ENCODE results near the gene DIAPH1.
"Not testable (repeated sequence)": the region's sequence is repeated elsewhere in the genome, so short reads cannot be mapped to it uniquely, and the experiment has no call there.

Gene DIAPH1

GRCh38 chr5:141609921-141610320, 8.9 kb downstream of the DIAPH1 start:
- DNase-seq = not testable (repeated sequence)

DNA sequence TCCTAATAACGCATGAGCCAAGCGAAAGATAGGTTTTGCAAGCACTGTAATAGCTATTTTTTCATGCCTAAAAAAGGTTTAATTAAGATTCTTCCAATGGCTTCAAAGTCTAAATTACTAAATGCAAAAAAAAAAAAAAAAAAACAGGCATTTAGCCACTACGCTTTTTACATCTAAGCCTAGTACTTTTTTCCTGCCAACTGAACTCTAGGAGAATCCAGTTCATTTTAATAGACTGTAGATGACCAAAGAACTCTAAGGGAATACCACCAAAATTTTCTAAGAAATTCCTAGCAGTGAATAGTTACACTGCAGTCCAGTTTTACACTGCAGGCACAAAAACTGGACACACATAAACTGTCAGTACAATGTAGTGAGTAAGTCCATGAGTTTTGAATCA, 9.8 kb downstream of the DIAPH1 start:
- no peak for DNase-seq

DNA sequence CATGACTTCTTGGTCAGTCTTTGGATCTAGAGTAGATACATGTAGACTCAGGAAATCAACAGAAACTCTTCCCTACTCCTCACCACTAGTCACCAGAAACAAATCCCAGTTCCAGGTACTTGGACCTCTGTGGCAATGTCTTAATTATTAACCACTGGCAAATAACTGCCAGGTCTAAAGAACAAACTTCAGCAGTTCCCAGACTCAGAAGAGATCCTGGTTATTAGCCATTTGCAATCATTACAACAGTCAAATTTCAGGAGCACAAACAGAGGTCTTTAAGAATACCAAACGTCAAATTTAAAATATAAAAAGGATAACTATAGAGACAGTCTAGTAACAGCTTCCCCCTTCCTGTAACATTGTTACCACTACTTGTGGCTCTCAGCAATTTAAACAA, 10.2 kb downstream of the DIAPH1 start:
- no peak for DNase-seq

DNA sequence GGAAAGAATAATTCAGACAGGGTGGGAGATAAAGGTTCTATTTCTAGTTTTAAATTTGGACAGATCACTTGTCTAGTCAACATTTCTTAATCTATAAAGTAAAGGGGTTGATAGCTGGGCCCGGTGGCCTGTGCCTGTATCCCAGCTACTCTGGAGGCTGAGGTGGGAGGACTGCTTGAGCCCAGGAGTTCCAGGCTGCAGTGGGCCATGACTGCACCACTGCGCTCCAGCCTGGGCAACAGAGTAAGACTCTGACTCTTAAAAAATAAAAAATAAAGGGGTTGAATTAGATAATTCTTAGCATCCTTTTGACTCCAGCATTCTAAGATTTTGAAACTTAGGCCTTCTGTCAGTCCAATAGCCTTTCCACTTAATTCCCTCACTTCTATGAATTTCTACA, 10.8 kb downstream of the DIAPH1 start:
- no peak for DNase-seq

DNA sequence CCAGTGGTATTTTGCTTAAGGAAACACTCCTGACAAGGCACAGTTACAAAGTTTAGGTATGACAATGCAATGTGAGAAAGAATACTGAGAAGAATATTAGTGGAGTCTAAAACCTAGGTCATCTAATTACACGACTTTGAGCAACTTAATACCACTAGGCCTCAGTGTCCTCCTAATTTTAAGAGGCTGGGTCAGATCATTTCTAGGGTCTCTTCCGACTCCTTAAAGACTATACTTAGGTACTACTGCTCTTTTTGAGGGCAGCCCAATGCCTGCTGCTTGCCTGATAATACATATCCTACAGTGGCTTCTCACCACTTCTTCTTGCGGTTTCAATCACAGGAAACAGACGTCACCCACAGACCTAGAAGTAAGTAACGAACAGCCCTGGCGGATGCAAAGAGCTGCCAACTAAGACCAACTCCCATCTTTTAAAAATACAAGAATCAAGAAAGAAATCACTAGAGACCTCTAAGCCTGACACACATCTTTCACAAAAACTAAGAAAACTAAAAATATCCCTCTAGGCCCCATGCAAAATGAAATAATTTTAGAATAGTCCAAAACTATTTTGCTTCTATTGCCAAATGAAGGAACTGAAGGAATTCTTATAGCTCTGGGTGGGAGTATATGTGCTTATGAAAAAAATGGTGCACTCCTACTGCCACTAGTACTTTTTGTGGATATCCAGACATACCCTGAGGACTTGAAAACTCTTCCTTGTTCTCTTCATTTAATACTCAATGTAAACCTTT, 13.1 kb downstream of the DIAPH1 start:
- DNase-seq = peak in 1 of 14 donors; percentile 14

DNA sequence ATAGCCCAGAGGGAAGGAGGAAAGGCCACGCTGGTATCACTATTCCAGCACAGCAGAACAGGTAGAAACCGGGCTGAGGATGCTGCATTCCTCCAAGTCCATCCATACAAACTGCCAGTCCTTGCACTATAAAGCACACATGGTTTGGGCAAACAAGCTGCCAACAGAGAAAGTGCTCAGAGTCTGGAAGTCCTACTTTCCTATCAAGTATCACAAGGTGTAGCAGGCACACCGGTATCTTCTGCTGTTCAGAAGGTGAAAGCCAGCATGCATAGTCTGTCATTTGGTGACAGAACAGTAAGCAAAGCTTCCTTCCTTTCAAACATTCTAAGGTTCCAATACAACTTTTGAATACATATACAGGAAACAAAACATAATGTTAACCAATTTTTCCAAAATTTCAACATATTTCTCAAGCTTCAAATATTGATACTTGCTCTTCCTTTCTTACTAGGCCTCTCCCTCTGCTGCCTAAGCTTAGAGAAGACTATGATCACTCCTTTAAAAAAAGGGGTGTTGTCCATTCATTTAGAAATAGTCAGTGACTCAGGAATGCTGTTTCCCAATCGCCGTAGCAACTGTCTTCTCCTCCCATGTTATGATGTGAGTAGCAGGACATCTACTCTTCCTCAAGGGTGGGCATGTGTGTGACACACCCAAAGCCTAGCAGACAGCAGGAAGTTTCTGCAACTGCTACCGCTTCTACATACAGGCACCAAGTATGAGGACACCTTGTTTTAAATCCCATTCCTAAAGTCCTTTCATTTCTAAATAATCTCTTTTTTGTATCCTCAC, 14.7 kb downstream of the DIAPH1 start:
- DNase-seq = no peak

GRCh38 chr5:141602606-141603005, 16.2 kb downstream of the DIAPH1 start:
- no peak for DNase-seq

DNA sequence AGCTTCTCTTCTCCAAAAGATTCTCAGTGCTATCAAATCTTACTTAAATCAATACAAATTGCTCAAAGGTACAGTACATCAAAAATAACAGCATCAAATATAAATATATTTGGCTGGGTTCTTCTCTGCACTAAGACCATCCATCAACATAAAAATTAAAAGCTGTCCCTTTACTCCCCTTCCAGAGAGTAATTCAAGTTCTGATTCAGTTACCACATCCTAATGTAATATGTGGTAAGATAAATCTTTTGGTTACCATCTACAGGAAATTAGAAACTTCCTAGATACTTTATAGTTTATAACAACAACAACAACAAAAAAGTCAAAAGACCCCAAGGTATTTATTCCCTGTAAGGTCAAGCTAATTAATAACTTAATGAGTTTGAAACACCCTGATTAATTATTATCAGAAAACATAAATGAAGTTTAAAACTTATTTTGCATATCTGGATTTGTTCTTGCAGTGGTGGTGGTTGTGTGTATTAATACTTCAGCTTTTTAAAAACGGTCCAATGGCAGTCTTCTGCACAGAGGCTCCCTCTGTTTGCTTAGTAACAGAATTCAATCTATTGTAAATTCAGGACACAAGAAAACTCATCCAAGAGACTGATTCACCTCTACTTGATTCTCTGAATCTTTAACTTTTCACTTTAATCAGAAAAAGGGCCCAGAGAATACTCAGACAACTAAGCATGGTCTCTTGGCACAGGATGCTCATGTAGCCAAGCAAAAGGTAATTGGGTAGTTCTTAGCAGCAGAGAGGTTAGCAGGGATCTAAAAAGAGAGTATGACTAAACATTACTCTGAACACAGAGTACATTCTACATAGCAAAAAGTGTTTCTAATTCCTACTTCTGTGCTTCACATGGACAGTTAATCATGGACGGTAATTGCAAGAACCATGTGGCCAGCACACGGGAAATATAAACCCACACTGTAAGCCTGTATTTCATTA, 20.1 kb downstream of the DIAPH1 start:
- no peak for DNase-seq

DNA sequence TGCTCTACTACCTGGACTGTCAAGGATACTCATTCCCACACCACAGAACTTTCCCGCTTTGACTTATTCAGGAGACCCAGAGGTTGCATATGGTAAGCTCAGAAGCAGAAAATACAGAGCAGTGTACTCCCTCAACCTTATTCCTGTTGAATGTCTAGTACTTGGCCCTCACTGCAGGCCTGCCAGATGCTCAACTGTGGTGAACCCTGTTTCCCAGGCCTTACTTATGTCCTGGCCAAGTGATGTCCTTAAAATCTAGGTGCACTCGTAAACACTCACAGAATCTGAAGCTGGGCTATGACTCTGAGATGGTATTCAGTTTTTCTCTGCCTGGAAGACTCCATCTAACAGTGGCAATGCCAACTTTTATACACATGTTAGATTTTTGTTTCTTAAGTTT, 21.0 kb downstream of the DIAPH1 start:
- DNase-seq = no peak

DNA sequence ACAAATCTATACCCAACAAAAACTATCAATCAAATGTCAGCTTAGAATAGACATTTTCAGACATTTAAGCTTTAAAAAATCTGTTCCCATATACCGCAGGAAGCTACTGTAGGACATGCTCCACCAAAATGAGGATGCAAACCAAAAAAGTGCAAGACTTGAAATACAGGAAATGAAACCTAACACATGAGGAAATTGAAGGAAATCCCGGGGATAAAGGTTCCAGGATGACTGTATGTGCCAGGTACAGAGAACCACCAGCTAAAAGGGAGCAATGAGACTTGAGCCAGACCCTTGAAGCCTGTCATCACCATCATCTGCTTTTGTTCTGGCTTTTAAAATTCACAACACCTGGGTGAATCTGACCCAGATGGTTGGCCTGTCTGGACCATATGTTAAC, 21.4 kb downstream of the DIAPH1 start:
- no peak for DNase-seq

- no peak for DNase-seq
Measured at GRCh38 chr5:141596867-141597266, 21.9 kb downstream of the DIAPH1 start.

- DNase-seq = no peak
Measured at GRCh38 chr5:141590127-141590526, 28.7 kb downstream of the DIAPH1 start.

DNA sequence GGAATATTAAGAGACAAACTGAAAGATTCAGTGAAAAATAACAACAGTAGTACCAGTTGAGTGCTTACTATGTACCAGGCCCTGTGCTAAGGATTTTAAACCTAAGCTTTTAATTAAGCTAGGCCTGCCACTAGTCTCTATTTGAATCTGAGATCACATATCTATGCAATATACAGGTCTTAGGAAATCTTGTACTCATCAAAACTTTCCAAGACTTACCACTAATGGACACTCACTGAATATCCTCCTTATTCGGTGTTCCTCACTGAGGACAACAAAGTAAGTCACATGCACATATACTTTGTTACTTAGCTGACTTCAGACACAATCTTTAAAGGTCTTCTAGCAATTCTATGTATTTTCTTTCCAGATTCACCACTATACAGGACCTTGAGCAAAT, 32.6 kb downstream of the DIAPH1 start:
- DNase-seq = no peak

- DNase-seq = no peak
Measured at GRCh38 chr5:141585594-141585993, 33.2 kb downstream of the DIAPH1 start.

DNA sequence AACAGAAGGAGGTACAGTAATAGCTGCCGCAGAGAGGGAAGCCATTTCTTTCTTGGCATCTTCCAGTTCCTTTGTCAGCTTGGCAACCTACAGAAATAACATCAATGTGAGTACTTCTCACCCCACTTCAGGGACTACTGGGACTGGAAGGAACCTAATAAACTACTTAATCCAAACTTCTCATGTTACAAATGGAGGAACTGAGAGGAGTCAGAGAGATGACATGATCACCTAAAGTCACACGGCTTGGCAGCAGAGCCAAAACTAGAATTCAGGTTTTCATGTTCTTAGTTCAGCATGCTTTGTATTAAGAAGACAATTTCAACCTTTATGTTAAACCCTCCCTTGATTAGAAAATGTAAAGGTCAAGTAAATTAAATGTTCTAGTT, 44.7 kb downstream of the DIAPH1 start:
- no peak for DNase-seq

- DNase-seq = no peak
Measured at GRCh38 chr5:141573489-141574121, 45.2 kb downstream of the DIAPH1 start.

DNA sequence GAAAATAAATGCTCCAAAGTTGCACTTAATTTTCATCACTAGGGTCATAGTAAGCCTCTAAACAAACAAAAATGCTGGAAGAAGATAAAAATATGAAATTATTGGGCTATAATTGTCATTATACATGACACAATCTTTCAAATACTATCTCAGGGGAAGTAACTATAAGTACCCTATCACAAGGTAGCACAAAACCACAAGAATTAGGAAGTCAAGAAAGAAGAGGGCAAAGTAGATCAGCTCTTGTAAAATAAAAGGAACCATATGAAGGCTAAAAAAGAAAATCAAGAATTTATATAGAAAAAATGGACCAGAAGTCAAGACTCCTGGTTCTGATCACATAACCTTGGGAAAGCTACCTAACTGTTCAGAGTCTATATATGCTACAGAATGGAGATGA, 48.1 kb downstream of the DIAPH1 start:
- DNase-seq = no peak

- no peak for DNase-seq
Measured at GRCh38 chr5:141567513-141568117, 51.2 kb downstream of the DIAPH1 start.

GRCh38 chr5:141565826-141566570, 52.8 kb downstream of the DIAPH1 start:
- no peak for DNase-seq

DNA sequence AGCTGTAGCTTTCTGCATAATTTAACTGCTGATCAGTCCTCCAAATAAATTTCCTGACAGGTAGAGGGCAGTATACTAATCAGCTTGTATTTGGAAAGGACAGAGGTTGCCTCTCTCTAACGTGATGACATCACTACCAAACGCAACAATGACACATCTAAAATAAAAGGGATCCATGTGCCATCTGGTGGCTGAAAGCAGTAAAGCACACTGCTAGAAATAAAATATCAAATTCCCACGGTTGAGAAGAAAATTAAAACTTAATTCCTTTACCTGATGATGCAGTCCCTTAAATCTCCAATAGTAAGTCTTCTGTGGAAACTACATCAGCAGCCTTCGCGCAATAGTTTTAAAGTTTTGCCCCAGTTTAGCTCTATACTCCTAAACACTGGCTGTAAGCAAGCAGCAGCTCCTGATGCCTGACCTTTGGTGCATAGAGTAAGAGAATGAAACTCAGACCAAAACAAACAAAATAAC, 54.5 kb downstream of the DIAPH1 start:
- peak in 11 of 14 donors; percentile 10 to 66 (median 33) for DNase-seq

Data from C1 segment of cervical spinal cord (tissue), 14 donors.